SU-DHL-6 (cell line): Measurements from ENCODE around the gene NOG.

Source experiments
- H2AFZ ChIP-seq: fragments of 200-600 bp; sonication (generic); 2 replicates; pipeline ENCODE4 v1.6.1; 2014; ENCODE audit warnings: low read depth, mild to moderate bottlenecking, moderate library complexity, mixed read lengths, antibody characterized with exemption, low read length; ENCODE audit not compliant: severe bottlenecking
- H3F3A ChIP-seq: fragments of 200-600 bp; shearing (Covaris generic); 2 replicates; pipeline ENCODE4 v1.6.0; 2016; ENCODE audit warnings: antibody characterized with exemption, mild to moderate bottlenecking; ENCODE audit not compliant: insufficient read depth
- H3K27ac ChIP-seq: fragments of 200-600 bp; sonication (generic); 2 replicates; pipeline ENCODE4 v1.5.1; 2016; ENCODE audit warnings: low read depth, mild to moderate bottlenecking, low read length, moderate library complexity, mixed read lengths
- H3K27me3 ChIP-seq: fragments of 200-600 bp; sonication (generic), shearing (Covaris generic); 2 replicates; pipeline ENCODE4 v1.6.0; 2014; ENCODE audit warnings: mild to moderate bottlenecking, low read length
- H3K36me3 ChIP-seq: fragments of 200-600 bp; sonication (generic); 2 replicates; pipeline ENCODE4 v1.6.1; 2014; ENCODE audit warnings: mild to moderate bottlenecking, low read length, mixed read lengths
- H3K4me2 ChIP-seq: fragments of 300-600, 200-600 bp; shearing (Covaris generic), sonication (generic); 2 replicates; pipeline ENCODE4 v1.6.0; 2014; ENCODE audit warnings: low read length, low read depth, mild to moderate bottlenecking; ENCODE audit not compliant: poor library complexity, severe bottlenecking
- H3K4me3 ChIP-seq: fragments of 200-600 bp; sonication (generic); 2 replicates; pipeline ENCODE4 v1.5.1; 2014; ENCODE audit warnings: antibody characterized with exemption, low read length, mild to moderate bottlenecking, mixed read lengths; ENCODE audit not compliant: insufficient read depth, poor library complexity, severe bottlenecking
- H3K79me2 ChIP-seq: fragments of 200-600 bp; sonication (generic); 2 replicates; pipeline ENCODE4 v1.6.1; 2014; ENCODE audit warnings: mild to moderate bottlenecking, low read length, moderate library complexity; ENCODE audit not compliant: insufficient read depth
- H3K9ac ChIP-seq: fragments of 200-600 bp; sonication (generic); 2 replicates; pipeline ENCODE4 v1.7.0; 2014; ENCODE audit warnings: mild to moderate bottlenecking, low read length
- H3K9me2 ChIP-seq: fragments of 200-600 bp; sonication (generic); replicated peaks from 2 replicates; pipeline ENCODE4 v1.6.1; 2014; ENCODE audit warnings: low read length; ENCODE audit not compliant: insufficient read depth
- H3K9me3 ChIP-seq: fragments of 200-600 bp; sonication (generic); 2 replicates; pipeline ENCODE4 v1.6.1; 2014; ENCODE audit warnings: low read length, mixed read lengths; ENCODE audit not compliant: insufficient read depth
- H4K20me1 ChIP-seq: fragments of 200-600 bp; sonication (generic); 2 replicates; pipeline ENCODE4 v1.6.1; 2014; ENCODE audit warnings: low read depth, mild to moderate bottlenecking, antibody characterized with exemption, low read length, moderate library complexity, mixed read lengths
- EZH2phosphoT487 ChIP-seq: fragments of 200-600 bp; sonication (generic), shearing (Covaris generic); conservative IDR thresholded peaks from 2 replicates; pipeline ENCODE4 v1.6.1; 2018; ENCODE audit warnings: mild to moderate bottlenecking, antibody characterized with exemption, low read length, moderate library complexity, mixed read lengths
- TF ChIP-seq, protein P1 (sequence below): fragments of 200-600 bp; sonication (generic); IDR thresholded peaks from one replicate; pipeline ENCODE4 v1.5.1; 2017; ENCODE audit warnings: antibody characterized with exemption, mild to moderate bottlenecking, low read length, moderate library complexity; ENCODE audit not compliant: insufficient read depth, poor library complexity, severe bottlenecking

NOG gene

DNA sequence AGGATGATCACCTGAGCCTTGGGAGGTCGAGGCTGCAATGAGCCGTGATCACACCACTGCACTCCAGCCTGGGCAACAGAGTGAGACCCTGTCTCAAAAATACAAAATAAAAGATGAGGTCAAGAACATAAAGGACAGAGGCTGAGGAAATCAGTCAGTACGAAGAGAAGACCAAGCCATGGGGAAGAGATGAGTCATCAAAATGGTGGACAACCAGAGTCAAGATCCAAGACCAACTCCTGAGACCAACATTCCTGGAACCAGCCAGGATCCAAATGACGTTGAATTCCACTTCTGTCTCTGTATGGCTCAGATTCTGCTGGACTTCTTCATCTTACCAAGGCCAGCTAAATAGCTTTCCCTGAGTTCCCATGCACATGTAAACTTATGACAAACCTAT lies 44.8 kb upstream of the NOG start:
- no peaks in the 10 kb centered on the region for H3K9me3 ChIP-seq
- no peaks in the 10 kb centered on the region for H4K20me1 ChIP-seq
- H3K27ac ChIP-seq, result no peak overlapping the region
- TF ChIP-seq, protein P1, sequence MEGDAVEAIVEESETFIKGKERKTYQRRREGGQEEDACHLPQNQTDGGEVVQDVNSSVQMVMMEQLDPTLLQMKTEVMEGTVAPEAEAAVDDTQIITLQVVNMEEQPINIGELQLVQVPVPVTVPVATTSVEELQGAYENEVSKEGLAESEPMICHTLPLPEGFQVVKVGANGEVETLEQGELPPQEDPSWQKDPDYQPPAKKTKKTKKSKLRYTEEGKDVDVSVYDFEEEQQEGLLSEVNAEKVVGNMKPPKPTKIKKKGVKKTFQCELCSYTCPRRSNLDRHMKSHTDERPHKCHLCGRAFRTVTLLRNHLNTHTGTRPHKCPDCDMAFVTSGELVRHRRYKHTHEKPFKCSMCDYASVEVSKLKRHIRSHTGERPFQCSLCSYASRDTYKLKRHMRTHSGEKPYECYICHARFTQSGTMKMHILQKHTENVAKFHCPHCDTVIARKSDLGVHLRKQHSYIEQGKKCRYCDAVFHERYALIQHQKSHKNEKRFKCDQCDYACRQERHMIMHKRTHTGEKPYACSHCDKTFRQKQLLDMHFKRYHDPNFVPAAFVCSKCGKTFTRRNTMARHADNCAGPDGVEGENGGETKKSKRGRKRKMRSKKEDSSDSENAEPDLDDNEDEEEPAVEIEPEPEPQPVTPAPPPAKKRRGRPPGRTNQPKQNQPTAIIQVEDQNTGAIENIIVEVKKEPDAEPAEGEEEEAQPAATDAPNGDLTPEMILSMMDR, result no peak
- no peak for TF ChIP-seq EZH2phosphoT487
- H3K79me2 ChIP-seq, result no peaks in the 10 kb centered on the region
- H3K9me2 ChIP-seq, result no peaks in the 10 kb centered on the region
- no peaks in the 10 kb centered on the region for H3F3A ChIP-seq
- H3K4me3 ChIP-seq, result no peak overlapping the region
- no peaks in the 10 kb centered on the region for H3K36me3 ChIP-seq
- no peak overlapping the region for H3K4me2 ChIP-seq
- no peak overlapping the region for H2AFZ ChIP-seq
- no peaks in the 10 kb centered on the region for H3K27me3 ChIP-seq
- H3K9ac ChIP-seq, result no peak overlapping the region

GRCh38 chr17:56549501-56549900 lies 44.0 kb upstream of the NOG start:
- H2AFZ ChIP-seq, result no peak overlapping the region
- no peaks in the 10 kb centered on the region for H3K9me3 ChIP-seq
- H3K4me3 ChIP-seq, result no peak overlapping the region
- H3K9me2 ChIP-seq, result no peaks in the 10 kb centered on the region
- H3K36me3 ChIP-seq, result no peaks in the 10 kb centered on the region
- no peaks in the 10 kb centered on the region for H3F3A ChIP-seq
- no peaks in the 10 kb centered on the region for H4K20me1 ChIP-seq
- no peak overlapping the region for H3K4me2 ChIP-seq
- H3K9ac ChIP-seq, result no peak overlapping the region
- TF ChIP-seq, protein P1, result no peak
- TF ChIP-seq EZH2phosphoT487, result no peak
- no peak overlapping the region for H3K27ac ChIP-seq
- no peaks in the 10 kb centered on the region for H3K79me2 ChIP-seq
- H3K27me3 ChIP-seq, result no peaks in the 10 kb centered on the region

GRCh38 chr17:56557682-56558081 lies 35.8 kb upstream of the NOG start:
- H3K4me2 ChIP-seq, result no peak overlapping the region
- no peak for TF ChIP-seq EZH2phosphoT487
- TF ChIP-seq, protein P1, result no peak
- H4K20me1 ChIP-seq, result no peaks in the 10 kb centered on the region
- H3K4me3 ChIP-seq, result no peak overlapping the region
- no peak overlapping the region for H3K27ac ChIP-seq
- H3K79me2 ChIP-seq, result no peaks in the 10 kb centered on the region
- H3K9me2 ChIP-seq, result no peaks in the 10 kb centered on the region
- no peaks in the 10 kb centered on the region for H3K36me3 ChIP-seq
- no peaks in the 10 kb centered on the region for H3F3A ChIP-seq
- H2AFZ ChIP-seq, result no peak overlapping the region
- no peak overlapping the region for H3K9ac ChIP-seq
- no peaks in the 10 kb centered on the region for H3K9me3 ChIP-seq
- no peaks in the 10 kb centered on the region for H3K27me3 ChIP-seq

GRCh38 chr17:56558088-56558487 lies 35.4 kb upstream of the NOG start:
- H3K4me2 ChIP-seq, result no peak overlapping the region
- no peaks in the 10 kb centered on the region for H4K20me1 ChIP-seq
- TF ChIP-seq EZH2phosphoT487, result no peak
- TF ChIP-seq, protein P1, result no peak
- H3K9me3 ChIP-seq, result no peaks in the 10 kb centered on the region
- H2AFZ ChIP-seq, result no peak overlapping the region
- no peaks in the 10 kb centered on the region for H3K36me3 ChIP-seq
- no peaks in the 10 kb centered on the region for H3F3A ChIP-seq
- no peaks in the 10 kb centered on the region for H3K9me2 ChIP-seq
- no peak overlapping the region for H3K9ac ChIP-seq
- H3K27ac ChIP-seq, result no peak overlapping the region
- H3K79me2 ChIP-seq, result no peaks in the 10 kb centered on the region
- no peak overlapping the region for H3K4me3 ChIP-seq
- no peaks in the 10 kb centered on the region for H3K27me3 ChIP-seq
